CD4-positive, alpha-beta memory T cell (primary cell): ENCODE measurements around the gene PATE1. TPM values are rescaled to one million over a fixed set of nuclear protein-coding genes. Genes with fewer than 3 reads are reported as not detected.
A peak's percentile ranks its signal among the peaks of the same experiment; 100 is the strongest.
"Not testable (repeated sequence)": the region's sequence is repeated elsewhere in the genome, so short reads cannot be mapped to it uniquely, and the experiment has no call there.

Source experiments
- CTCF ChIA-PET: fragments of 350-600 bp; sonication (Branson Sonifier 250); formaldehyde crosslinking; loops from one replicate; lab custom pipeline; 2021; ENCODE audit warnings: inconsistent platforms; ENCODE audit not compliant: partially characterized antibody; lab: Charles Lee
- POLR2A ChIA-PET: fragments of 350-600 bp; sonication (Branson Sonifier 250); formaldehyde crosslinking; loops from one replicate; lab custom pipeline; 2021; ENCODE audit not compliant: partially characterized antibody; lab: Charles Lee
- DNase-seq, 5 donors: peaks; one replicate each; pipeline versions ENCODE4 v3.0.0 to v3.0.0-alpha.2; 2020 to 2022; ENCODE audit warnings: mixed read lengths in 1 of 5
- H3K27ac ChIP-seq: one replicate; pipeline ENCODE4 v1.7.0; 2013; ENCODE audit warnings: low read depth, low read length
- H3K27me3 ChIP-seq: 2 replicates; pipeline ENCODE4 v1.7.0; 2013; ENCODE audit warnings: mild to moderate bottlenecking, low read length, moderate library complexity; ENCODE audit not compliant: insufficient read depth
- H3K36me3 ChIP-seq: 2 replicates; pipeline ENCODE4 v1.7.0; 2013; ENCODE audit warnings: mild to moderate bottlenecking, low read length, moderate library complexity; ENCODE audit not compliant: insufficient read depth
- H3K4me1 ChIP-seq: 2 replicates; pipeline ENCODE4 v1.7.0; 2013; ENCODE audit warnings: mild to moderate bottlenecking, low read length, moderate library complexity; ENCODE audit not compliant: insufficient read depth
- H3K4me3 ChIP-seq, 2 donors: one replicate each; pipeline ENCODE4 v1.7.0; 2013; ENCODE audit warnings: low read length in 2 of 2, mild to moderate bottlenecking in 1 of 2
- H3K9me3 ChIP-seq, 2 donors: one replicate each; pipeline ENCODE4 v1.7.0; 2013; ENCODE audit warnings: low read length in 2 of 2, control low read depth in 1 of 2; ENCODE audit not compliant: control insufficient read depth in 1 of 2
- H3K27ac Mint-ChIP-seq, 7 donors: one replicate each; pipeline ENCODE4 v1.8.0; 2020 to 2021; ENCODE audit warnings: mixed read lengths in 7 of 7, mild to moderate bottlenecking in 6 of 7, inconsistent platforms in 3 of 7, moderate library complexity in 3 of 7
- H3K27me3 Mint-ChIP-seq, 2 donors: one replicate each; pipeline ENCODE4 v1.8.0; 2020 to 2021; ENCODE audit warnings: mixed read lengths in 2 of 2
- H3K36me3 Mint-ChIP-seq, 2 donors: one replicate each; pipeline ENCODE4 v1.8.0; 2020 to 2021; ENCODE audit warnings: mixed read lengths in 2 of 2, inconsistent platforms in 1 of 2, mild to moderate bottlenecking in 1 of 2
- H3K4me1 Mint-ChIP-seq, 4 donors: one replicate each; pipeline ENCODE4 v1.8.0; 2020 to 2021; ENCODE audit warnings: mixed read lengths in 4 of 4, mild to moderate bottlenecking in 1 of 4
- H3K4me3 Mint-ChIP-seq, 8 donors: one replicate each; pipeline ENCODE4 v1.8.0; 2020 to 2021; ENCODE audit warnings: mixed read lengths in 8 of 8, mild to moderate bottlenecking in 7 of 8, moderate library complexity in 6 of 8, inconsistent platforms in 3 of 8
- H3K9me3 Mint-ChIP-seq, 8 donors: one replicate each; pipeline ENCODE4 v1.8.0; 2020 to 2021; ENCODE audit warnings: mixed read lengths in 8 of 8, mild to moderate bottlenecking in 5 of 8, inconsistent platforms in 3 of 8, moderate library complexity in 1 of 8
- intact Hi-C: fragments of 100-400 bp; cut with micrococcal nuclease; formaldehyde crosslinking; loops from one replicate; pipeline ENCODE4 v1.15.1; 2023
- polyA plus RNA-seq, 2 donors: library from polyadenylated mRNA; unstranded; fragments of 300-500 nt; fragmentation: Illumina TruSeq; gene quantifications; one replicate each; pipeline ENCODE4 v1.2.3, GENCODE V29; 2021
- total RNA-seq, 2 experiments: library from RNA; stranded (reverse); gene quantifications; one replicate each; pipeline ENCODE4 v1.2.3, GENCODE V29; 2021

The PATE1 gene, protein sequence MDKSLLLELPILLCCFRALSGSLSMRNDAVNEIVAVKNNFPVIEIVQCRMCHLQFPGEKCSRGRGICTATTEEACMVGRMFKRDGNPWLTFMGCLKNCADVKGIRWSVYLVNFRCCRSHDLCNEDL
- not detected for total RNA-seq
- not detected for polyA plus RNA-seq

DNA sequence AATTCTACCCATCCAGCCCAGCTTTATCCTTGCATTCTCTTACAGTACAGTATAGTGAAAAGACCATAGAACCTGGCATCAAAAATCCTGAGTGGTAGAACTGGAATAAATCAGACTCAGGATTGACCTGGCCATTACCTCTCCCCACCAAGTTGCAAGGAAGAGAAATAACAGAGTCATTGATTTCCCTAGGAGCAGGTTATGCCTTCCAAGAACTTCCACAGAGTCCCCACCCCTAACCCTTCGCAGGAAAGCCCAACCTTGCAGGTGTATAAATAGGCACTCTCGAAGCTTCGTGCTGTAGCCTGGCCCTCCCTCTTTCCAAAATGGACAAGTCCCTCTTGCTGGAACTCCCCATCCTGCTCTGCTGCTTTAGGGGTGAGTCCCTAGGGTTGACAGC is at the start of gene PATE1:
Gene PATE1, plus strand, starts transcription at position 301 of the 400 bp plus-strand sequence. Its CDS starts 26 bp downstream, at position 327.
- intact Hi-C loops = no loop called here
- Histone ChIP-seq H3K9me3 (no peaks in the 10 kb centered on the region), H3K36me3 (no peaks in the 10 kb centered on the region), H3K27ac (no peak within 1 kb of the TSS), H3K27me3 (no peaks in the 10 kb centered on the region), H3K4me1 (no peaks in the 10 kb centered on the region), H3K4me3 (no peak within 1 kb of the TSS)
- DNase-seq = no peak
- Mint-ChIP-seq H3K36me3 (no peaks in the 10 kb centered on the region), H3K4me3 (no peak within 1 kb of the TSS), H3K27me3 (peaks cover 7 to 8% of the 10 kb centered on the region in 2 donors), H3K9me3 (no peaks in the 10 kb centered on the region), H3K27ac (no peak within 1 kb of the TSS), H3K4me1 (no peaks in the 10 kb centered on the region)
- ChIA-PET CTCF (no interaction called here), POLR2A (no interaction called here)

DNA sequence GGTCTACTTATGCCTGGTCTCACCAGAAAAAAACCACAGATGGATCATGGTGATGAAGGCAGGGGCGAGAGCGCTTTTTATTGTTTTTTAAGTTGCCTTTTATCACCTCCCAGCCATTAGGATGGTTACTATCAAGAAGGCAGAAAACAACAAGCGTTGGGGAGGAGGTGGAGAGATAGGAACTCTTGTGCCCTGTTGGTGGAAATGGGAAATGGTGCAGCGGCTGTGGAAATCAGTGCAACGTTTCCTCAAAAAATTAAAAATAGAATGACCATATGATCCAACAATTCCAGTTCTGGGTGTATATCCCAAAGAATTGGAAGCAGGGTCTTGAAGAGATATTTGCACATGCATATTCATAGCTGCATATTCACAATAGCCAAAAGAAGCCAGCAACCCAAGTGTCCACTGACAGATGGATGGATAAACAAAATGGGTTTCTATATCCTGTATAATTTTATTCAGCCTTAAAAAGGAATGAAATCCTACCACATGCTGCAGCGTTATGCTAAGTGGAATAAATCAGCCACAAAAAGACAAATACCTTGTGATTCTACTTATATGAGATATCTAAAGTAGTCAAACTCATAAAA is 45.0 kb upstream of the PATE1 start:
- no peak for DNase-seq
- ChIA-PET CTCF (interaction anchor here (0.9 to 1.7 kb wide), 2 partner anchors 17 to 19 kb away, joined by 3 read pairs; no protein-coding TSS in a partner anchor), POLR2A (no interaction called here)
- H3K36me3 Mint-ChIP-seq = no peaks in the 10 kb centered on the region
- H3K27ac Mint-ChIP-seq = no peak overlapping the region
- Histone ChIP-seq H3K36me3 (no peaks in the 10 kb centered on the region), H3K27ac (no peak overlapping the region), H3K4me3 (no peak overlapping the region), H3K27me3 (no peaks in the 10 kb centered on the region), H3K4me1 (no peaks in the 10 kb centered on the region), H3K9me3 (no peaks in the 10 kb centered on the region)
- intact Hi-C loops = no loop called here
- no peak overlapping the region for H3K4me3 Mint-ChIP-seq
- no peaks in the 10 kb centered on the region for H3K9me3 Mint-ChIP-seq
- H3K27me3 Mint-ChIP-seq = peaks cover 12 to 25% of the 10 kb centered on the region in 2 donors
- H3K4me1 Mint-ChIP-seq = no peaks in the 10 kb centered on the region

DNA sequence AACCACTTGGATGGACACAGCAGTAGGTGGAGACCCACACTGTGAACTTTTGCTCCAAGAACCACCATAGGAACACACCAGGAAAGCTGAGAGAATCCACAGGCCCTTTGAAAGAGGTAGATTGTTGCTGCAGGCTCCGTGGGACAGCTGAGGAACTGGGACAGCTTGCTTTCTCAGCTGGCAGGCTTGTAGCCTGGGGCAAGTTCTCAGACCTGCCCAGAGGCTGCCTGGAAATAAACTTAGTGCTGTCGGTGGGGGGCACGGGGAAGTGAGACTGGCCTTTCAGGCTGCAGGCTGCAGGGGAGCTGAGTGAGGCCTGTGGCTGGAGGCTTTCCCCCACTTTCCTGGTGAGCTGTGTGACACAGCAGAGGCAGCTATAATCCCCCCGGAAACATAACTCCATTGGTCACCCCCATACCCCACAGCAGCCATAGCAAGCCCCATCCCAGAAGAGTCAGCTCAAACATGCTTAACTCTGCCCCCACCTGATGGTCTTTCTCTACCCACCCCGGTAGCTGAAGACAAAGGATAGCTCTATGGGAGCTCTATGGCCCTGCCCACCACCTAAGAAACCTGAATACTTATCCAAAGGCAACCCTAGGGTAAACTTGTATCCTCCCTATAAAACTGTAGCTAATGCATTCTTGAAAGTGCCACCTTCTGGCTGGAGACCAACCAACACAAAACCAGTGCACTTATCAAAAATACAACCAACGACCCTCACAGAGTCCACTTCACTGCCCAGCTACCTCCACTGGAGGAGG is 44.0 kb upstream of the PATE1 start:
- Histone ChIP-seq H3K4me1 (no peaks in the 10 kb centered on the region), H3K36me3 (no peaks in the 10 kb centered on the region), H3K27me3 (no peaks in the 10 kb centered on the region), H3K4me3 (no peak overlapping the region), H3K27ac (no peak overlapping the region), H3K9me3 (no peaks in the 10 kb centered on the region)
- Mint-ChIP-seq H3K27ac (no peak overlapping the region), H3K36me3 (no peaks in the 10 kb centered on the region), H3K9me3 (no peaks in the 10 kb centered on the region), H3K4me1 (no peaks in the 10 kb centered on the region), H3K27me3 (peaks cover 15 to 26% of the 10 kb centered on the region in 2 donors), H3K4me3 (no peak overlapping the region)
- POLR2A ChIA-PET = no interaction called here
- CTCF ChIA-PET = interaction anchor here (0.9 to 1.7 kb wide), 2 partner anchors 18 to 20 kb away, joined by 3 read pairs; no protein-coding TSS in a partner anchor
- intact Hi-C loops = no loop called here
- DNase-seq = no peak

DNA sequence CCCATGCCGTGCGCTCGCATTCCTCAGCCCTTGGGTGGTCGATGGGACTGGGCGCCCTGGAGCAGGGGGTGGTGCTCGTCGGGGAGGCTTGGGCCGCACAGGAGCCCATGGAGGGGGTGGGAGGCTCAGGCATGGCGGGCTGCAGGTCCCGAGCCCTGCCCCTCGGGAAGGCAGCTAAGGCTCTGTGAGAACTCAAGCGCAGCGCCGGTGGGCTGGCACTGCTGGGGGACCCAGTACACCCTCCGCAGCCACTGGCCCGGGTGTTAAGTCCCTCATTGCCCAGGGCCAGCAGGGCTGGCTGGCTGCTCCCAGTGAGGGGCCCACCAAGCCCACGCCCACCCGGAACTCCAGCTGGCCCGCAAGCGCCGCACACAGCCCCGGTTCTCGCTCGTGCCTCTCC is 41.4 kb upstream of the PATE1 start:
- H3K27ac Mint-ChIP-seq, H3K4me1 ChIP-seq, CTCF ChIA-PET, H3K4me3 ChIP-seq, H3K4me1 Mint-ChIP-seq, DNase-seq, H3K9me3 ChIP-seq, POLR2A ChIA-PET, intact Hi-C loops, H3K27me3 ChIP-seq, H3K9me3 Mint-ChIP-seq, H3K36me3 ChIP-seq, H3K36me3 Mint-ChIP-seq, H3K27ac ChIP-seq, H3K4me3 Mint-ChIP-seq: not testable (repeated sequence)
- H3K27me3 Mint-ChIP-seq = peaks cover 10 to 18% of the 10 kb centered on the region in 2 donors

DNA sequence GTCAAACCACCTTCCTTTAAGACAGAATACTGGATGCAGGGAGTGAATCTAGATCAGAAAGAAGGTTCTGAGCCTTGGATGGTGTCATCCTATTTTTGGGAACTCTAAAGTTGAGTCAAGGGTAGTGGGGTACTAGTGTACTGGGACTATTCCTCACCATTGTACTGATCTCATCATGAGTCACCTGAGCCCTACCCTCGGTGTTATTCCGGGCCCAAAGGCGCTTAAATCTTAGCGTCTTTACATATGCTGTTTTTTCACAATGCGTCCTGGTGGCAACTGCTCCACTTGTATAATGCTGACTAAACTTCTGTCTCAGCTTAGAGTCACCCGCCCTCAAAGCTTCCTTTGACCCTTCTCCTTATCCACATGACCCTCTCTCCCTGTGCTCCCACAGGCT is 25.3 kb upstream of the PATE1 start:
- H3K36me3 ChIP-seq = no peaks in the 10 kb centered on the region
- Mint-ChIP-seq H3K27ac (no peak overlapping the region), H3K9me3 (peaks cover 0 to 5% (median 1%) of the 10 kb centered on the region in 8 donors), H3K4me3 (no peak overlapping the region), H3K4me1 (no peaks in the 10 kb centered on the region), H3K27me3 (peaks cover 13 to 14% of the 10 kb centered on the region in 2 donors), H3K36me3 (no peaks in the 10 kb centered on the region)
- ChIA-PET CTCF (interaction anchor here (1.1 kb wide), 1 partner anchor 167 kb away, joined by 3 read pairs; the partner anchor contains the start of gene HYLS1), POLR2A (no interaction called here)
- H3K4me1 ChIP-seq = no peaks in the 10 kb centered on the region
- no peak overlapping the region for H3K27ac ChIP-seq
- no peaks in the 10 kb centered on the region for H3K27me3 ChIP-seq
- no peak for DNase-seq
- intact Hi-C loops = no loop called here
- H3K4me3 ChIP-seq = no peak overlapping the region
- no peaks in the 10 kb centered on the region for H3K9me3 ChIP-seq

DNA sequence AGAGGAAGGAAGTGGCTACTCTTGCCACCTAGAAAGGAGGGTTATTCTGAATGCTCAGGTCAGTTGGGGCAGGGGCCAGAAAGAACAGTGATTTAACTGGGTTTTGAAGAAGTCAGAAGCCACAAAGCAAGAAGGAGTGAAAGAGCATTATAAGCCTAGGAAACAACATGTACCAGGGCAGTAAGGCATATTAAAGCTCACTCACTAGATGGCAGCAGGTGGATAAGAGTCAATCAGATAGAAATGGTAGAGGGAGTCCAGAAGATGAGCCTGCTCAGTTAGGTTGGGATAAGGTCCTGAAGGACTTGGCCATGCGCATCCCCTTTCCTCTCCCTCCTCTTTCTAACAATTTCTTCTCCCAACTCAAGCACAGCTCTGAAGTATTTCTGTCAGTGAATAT is 22.0 kb upstream of the PATE1 start:
- H3K27me3 Mint-ChIP-seq = peaks cover 15 to 20% of the 10 kb centered on the region in 2 donors
- intact Hi-C loops = no loop called here
- CTCF ChIA-PET = interaction anchor here (1.7 kb wide), 1 partner anchor 9 kb away, joined by 4 read pairs; no protein-coding TSS in a partner anchor

DNA sequence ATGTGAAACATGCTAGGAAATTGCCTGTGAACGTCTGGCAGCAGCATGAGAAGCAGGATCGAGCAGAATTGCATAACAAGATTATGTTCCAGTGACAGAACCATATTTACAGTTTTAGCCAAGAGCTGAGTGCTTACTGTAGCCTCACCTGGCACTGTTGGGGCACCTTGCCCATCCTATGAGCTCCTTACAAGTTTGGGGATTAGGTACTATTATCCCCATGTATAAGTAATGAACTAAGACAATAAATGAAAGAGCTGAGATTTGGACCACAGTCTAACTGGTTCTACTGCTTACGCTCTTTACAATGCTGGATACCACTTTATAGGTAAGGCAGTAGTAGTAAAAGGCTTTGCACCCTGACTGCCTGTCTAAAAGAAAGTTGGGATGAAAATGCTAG is 17.1 kb upstream of the PATE1 start:
- intact Hi-C loops = no loop called here
- H3K4me3 ChIP-seq = no peak overlapping the region
- H3K4me1 ChIP-seq = no peaks in the 10 kb centered on the region
- CTCF ChIA-PET = no interaction called here
- POLR2A ChIA-PET = no interaction called here
- no peaks in the 10 kb centered on the region for H3K36me3 ChIP-seq
- H3K9me3 Mint-ChIP-seq = peaks cover 0 to 3% (median 0%) of the 10 kb centered on the region in 8 donors
- H3K36me3 Mint-ChIP-seq = no peaks in the 10 kb centered on the region
- no peaks in the 10 kb centered on the region for H3K4me1 Mint-ChIP-seq
- H3K27me3 Mint-ChIP-seq = peaks cover 10 to 12% of the 10 kb centered on the region in 2 donors
- peaks cover 4% of the 10 kb centered on the region for H3K27me3 ChIP-seq
- no peak overlapping the region for H3K27ac Mint-ChIP-seq
- H3K9me3 ChIP-seq = no peaks in the 10 kb centered on the region
- no peak for DNase-seq
- H3K27ac ChIP-seq = no peak overlapping the region
- H3K4me3 Mint-ChIP-seq = no peak overlapping the region

More for the DNA sequence above, 22.0 kb upstream of the PATE1 start:
- POLR2A ChIA-PET = no interaction called here
- Histone ChIP-seq H3K9me3 (no peaks in the 10 kb centered on the region), H3K27me3 (no peaks in the 10 kb centered on the region), H3K4me1 (no peaks in the 10 kb centered on the region), H3K4me3 (no peak overlapping the region), H3K36me3 (no peaks in the 10 kb centered on the region), H3K27ac (no peak overlapping the region)
- Mint-ChIP-seq H3K9me3 (no peaks in the 10 kb centered on the region), H3K27ac (no peak overlapping the region), H3K36me3 (no peaks in the 10 kb centered on the region), H3K4me3 (no peak overlapping the region), H3K4me1 (no peaks in the 10 kb centered on the region)
- peak in 2 of 5 donors; percentile 5 to 9 for DNase-seq
